Endothelial cell of hepatic sinusoid (primary cell): ENCODE data around the gene CNTN5.
"Not testable (repeated sequence)": the region's sequence is repeated elsewhere in the genome, so short reads cannot be mapped to it uniquely, and the experiment has no call there.

Source experiments
- in situ Hi-C: cut with HindIII; loops from 2 replicates; pipeline ENCODE4 v1.10.0; 2017; ENCODE audit warnings: low sequenced_read_pairs

CNTN5 gene

DNA sequence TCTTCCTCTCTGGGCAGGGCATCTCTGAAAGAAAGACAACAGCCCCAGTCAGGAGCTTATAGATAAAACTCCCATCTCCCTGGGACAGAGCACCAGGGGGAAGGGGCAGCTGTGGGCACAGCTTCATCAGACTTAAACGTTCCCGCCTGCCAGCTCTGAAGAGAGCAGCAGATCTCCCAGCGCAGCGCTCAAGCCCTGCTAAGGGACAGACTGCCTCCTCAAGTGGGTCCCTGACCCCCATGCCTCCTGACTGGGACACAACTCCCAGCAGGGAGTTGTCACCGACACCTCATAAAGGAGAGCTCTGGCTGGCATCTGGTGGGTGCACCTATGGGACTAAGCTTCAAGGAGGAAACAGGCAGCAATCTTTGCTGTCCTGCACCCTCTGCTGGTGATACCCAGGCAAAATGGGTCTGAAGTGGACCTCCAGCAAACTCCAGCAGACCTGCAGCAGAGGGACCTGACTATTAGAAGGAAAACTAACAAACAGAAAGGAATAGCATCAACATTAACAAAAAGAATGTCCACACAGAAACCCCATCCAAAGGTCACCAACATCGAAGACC is 1236.6 kb downstream of the CNTN5 start:
- in situ Hi-C loops: not testable (repeated sequence)

DNA sequence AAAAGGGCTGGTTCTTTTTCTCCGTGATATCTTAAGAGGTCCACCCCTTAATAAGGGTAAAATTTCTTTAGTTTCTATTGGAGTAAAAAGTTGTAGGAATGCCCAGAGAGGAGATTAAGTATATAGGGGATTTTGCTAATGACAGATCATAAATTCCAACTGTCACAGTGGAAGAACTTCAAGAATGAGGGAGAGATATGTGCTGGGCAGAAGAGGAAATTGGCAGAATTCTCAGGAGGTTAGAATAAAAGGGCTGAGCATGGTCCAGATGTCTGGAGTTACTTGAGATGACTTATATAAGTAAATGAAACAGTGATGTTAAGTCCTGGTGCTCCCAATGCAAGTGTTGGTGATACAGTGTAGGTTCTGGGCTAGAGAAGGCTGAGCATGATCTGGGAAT is 1248.8 kb downstream of the CNTN5 start:
- in situ Hi-C loops: no loop called here

DNA sequence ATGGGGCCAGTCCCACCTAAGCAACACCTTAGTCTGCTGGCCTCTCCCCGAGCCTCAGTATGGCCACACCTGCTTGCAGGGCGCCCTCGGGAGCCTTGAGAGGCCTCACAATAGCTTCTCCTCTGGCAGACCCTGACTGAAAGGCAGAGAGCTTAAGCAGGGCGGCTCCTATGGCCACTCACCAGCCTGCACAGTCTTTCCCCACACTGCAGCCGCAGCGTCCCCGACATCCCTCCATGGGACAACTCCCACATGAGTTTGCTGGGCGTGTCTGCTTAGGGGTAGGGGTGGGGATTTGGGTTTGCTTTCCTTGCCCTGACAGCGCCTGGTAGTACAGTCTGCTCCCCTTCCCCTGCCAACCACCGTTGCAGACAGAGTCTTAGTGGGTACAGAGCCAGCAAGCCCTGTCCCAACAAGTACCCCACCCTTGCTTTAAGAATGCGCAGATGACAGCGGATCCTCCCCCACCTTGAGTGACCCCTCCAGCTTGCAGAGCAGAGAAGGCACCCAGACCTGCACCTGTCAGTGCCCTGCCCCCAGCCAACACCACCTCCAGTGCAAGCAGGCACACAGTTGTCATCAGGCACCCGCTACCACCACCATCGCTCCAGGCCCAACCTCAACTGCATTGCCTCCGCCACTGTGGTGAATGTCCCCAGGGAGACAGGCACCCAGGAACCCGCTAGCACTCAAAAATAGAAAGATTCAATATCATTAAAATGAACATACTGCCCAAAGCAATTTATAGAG is 1252.5 kb downstream of the CNTN5 start:
- in situ Hi-C loops: no loop called here

DNA sequence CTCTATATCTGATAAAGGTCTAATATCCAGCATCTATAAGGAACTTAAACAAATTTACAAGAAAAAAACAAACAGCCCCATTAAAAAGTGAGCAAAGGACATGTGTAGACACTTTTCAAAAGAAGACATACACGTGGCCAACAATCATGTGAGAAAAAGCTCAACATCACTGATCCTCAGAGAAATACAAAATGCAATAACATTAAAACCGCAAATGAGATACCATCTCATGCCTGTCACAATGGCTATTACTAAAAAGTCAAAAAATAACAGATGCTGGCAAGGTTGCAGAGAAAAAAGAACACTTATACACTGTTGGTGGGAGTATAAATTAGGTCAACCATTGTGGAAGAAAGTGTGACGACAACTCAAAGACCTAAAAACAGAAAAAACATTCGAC is 1253.7 kb downstream of the CNTN5 start:
- in situ Hi-C loops: not testable (repeated sequence)

DNA sequence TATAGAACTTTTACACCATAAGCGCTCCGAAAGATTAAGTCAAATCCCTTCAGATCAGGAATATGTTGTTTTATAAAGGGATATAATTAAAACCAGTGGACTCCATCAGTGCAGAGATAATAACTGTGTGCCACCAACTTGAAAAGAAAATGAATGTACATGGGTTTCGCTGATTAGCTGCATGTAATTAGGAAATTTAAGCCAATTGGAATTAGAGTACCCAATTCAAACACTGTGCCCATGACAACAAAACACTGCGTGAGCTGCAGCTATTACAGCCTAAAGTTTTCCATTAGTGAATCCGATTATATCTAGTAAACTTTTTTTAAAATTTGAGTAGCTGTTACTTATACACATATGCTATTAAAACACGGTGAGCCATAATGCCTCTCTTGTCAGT is 1274.0 kb downstream of the CNTN5 start:
- in situ Hi-C loops: no loop called here

DNA sequence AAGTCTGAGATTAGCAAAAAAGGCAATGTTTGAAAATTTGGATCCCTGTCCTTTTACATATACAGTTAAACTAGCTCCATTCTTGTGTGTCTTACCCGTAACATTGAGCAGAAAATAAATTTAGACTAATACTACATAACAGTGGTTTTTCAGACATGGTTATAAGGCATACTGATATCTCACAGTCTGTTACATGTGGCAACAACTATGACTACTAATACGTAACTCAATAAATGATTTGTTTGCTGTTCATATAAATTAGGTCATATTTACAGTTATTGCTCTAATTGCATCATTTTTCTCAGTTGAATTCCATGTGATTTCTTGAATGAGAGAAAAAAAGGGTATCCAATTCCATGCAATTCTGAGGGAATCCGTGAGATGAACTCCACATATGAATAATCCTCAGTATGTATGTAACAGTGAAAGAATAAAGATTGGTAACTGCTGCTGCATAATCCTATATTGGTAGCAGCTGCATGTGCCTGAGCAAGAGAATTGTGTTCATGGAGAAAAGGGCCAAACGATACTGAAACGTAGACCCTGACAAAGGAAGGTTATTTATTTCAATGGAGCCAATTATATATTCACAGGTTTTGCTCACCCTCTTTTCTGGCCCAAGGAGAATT is 1275.4 kb downstream of the CNTN5 start:
- in situ Hi-C loops: no loop called here

DNA sequence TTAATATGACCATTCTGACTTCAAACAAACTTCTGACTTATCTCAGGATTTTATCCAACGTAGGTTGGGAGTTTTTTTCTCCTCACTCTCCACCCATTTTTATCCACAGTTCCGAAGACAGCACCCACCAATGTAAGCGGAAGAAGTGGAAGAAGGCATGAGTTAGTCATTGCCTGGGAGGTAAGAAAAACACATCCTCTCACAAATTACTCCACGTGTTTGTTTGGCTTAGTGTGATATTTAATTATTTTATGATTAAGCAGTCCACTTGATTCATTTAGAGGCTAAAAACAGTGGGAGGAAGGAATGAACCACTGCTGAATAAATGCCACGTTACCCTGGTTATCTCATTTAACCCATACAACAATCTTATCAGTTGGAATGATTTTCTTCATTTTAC is 1276.8 kb downstream of the CNTN5 start:
- in situ Hi-C loops: no loop called here

DNA sequence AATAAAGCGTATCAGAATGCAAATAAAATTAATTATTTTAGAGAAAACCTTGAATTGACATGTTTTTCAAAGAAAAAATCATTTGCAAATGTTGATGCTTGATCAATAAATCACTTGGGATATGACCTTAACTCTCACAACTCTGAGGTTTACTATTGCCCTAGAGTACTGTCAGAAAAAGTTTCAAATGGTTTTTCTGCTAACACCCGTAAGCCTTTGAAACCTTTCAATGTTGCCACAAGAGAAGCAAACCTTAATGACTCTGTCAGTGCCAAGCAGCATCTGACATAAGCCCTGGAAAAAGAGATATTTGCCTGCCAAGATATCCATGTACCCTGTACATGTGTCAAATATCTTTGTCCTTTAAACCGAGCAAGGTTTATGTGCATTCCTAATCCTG is 1282.1 kb downstream of the CNTN5 start:
- in situ Hi-C loops: no loop called here

DNA sequence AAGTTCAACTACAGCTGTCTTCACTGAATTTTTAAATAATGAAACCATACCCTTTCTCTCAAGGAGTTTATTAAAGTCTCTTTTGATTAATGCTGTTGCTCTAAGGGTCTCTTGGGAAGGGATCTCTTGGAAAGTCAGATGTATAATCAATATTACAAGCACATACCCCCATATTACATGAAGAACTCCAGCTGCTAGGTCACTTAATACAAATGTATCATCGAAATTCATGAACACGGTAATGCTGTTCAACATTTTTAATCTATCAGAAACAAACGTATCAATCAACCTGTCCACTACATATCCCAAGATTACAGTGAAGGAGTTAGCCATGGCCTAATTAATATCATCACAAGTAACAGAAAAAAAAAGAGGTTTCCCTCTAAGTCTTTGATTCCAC is 1283.1 kb downstream of the CNTN5 start:
- in situ Hi-C loops: no loop called here

DNA sequence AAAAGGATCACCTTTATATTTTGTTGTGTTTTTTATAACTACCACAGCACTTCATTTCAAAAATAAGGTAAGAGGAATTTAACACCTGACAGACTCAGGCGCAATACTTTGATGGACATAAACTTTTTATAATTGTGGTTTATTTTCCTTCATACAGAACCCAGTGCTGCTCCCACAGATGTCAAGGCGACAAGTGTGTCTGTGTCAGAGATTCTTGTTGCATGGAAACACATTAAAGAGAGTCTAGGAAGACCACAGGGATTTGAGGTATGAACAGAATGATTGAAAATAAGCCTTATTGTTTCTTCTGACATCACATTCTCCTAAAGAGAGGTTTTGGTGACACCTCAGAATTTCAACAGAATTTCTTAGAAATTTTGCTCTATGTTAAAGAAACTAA is 1287.5 kb downstream of the CNTN5 start:
- in situ Hi-C loops: no loop called here

DNA sequence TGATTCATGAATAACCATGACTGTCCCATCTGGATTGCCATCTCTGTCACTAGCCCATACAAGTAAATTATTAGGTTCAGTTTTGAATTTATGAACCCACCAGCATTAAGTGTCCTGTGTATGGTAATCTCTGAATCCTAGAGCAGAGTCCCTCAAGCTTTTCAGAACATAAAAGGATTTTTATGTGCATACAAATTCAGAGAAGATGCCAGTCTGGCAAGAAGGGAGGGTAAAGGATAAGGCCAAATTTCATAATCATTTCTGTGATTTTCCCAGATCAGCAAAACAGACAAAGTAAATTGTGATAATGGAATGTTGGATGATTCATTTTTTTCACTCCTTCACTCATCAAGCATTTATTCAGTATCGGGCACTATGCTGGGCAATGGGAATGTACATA is 1295.2 kb downstream of the CNTN5 start:
- in situ Hi-C loops: no loop called here

DNA sequence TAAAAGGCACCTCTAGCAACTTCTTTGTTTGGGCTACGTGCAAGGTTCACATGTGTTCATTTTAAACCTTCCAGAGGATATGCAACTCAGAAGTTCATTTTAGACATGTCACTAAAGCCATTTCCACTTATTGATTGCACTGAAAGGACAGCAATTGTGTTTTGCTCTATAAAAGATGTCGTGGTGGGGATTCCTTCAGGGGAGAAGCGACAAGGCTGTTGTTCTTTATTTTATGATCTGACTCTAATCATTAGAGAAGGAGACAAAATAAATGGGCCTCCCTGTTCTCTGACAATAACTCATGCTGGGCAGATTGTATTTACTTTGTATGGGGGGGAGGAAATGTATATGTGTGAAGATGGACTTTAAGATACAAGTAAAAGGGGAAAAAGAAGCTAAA is 1296.2 kb downstream of the CNTN5 start:
- in situ Hi-C loops: no loop called here

DNA sequence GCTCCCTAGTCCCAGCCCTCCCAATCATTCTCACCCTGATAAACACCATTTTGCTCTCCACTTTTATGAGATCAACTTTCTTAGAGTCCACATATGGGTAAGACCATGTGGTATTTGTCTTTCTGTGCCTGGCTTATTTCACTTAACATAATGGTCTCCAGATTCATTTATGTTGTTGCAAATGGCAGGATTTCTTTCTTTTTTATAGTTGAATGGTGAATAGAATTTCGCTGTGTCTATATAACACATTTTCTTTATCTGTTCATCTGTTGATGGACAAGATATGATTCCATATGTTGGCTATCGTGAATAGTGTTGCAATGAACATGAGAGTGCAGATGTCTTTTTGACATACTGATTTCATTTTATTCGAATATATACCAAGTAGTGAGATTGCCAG is 1298.9 kb downstream of the CNTN5 start:
- in situ Hi-C loops: no loop called here

DNA sequence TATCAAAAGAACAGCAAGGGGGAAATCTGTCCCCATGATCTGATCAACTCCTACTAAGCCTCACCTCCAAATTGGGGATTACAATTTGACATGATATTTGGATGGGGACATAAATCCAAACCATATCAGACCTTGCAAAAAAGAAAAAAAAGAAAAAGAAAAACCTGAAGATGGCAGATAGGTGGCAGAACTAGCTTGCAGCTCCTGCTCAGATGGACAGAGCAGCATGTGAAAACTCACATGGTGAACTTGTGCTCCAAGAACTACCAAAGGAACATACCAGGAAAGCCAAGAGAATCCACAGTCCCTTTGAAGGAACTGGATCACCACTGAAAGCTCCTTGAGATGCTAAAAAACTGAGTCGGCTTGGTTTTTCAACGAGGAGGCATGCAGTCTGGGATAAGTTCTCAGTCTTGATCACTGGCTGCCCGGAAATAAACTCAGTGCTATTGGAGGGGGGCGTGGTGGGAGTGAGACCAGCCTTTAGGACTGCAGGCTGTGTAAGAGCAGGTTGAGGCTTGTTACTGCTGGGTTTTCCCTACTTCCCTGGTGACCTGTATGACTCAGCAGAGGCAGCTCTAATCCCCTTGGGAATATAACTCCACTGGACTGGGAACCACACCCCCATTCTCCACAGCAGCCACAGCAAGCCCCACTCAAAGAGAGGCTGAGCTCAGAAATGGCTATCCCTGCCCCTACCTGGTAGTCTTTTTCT is 1308.0 kb downstream of the CNTN5 start:
- in situ Hi-C loops: no loop called here

DNA sequence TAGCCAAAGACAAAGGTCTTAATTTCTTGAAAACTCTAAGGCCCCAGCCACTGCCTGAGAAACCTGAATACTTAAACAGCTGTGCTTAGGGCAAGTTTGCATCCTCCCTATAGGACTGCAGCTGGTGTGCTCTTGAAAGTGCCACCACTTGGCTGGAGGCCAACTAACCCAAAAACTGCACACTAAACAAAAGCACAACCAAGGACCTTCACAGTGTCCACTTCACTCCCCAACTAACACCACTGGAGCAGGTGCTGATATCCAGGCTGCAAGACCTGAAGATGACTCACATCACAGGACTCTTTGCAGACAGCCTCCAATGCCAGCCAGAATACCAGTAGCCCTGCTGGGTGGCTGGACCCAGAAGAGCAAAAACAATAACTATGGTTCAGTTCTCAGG is 1308.6 kb downstream of the CNTN5 start:
- in situ Hi-C loops: no loop called here

DNA sequence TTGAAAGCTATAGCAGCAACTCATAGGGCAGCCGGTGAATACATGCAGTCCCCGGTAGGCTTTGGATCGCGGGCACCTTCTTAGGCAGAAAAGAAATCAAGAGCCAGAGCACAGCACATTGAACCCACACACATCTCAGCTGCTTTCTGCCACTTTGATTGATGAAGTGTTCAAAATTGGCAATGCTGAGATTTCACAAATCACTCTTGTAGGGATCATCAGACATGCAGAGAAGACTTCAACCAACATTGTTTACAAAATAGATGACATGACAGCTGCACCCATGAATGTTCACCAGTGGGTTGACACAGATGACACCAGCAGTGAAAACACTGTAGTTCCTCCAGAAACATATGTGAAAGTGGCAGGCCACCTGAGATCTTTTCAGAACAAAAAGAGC is 1316.1 kb downstream of the CNTN5 start:
- in situ Hi-C loops: no loop called here

DNA sequence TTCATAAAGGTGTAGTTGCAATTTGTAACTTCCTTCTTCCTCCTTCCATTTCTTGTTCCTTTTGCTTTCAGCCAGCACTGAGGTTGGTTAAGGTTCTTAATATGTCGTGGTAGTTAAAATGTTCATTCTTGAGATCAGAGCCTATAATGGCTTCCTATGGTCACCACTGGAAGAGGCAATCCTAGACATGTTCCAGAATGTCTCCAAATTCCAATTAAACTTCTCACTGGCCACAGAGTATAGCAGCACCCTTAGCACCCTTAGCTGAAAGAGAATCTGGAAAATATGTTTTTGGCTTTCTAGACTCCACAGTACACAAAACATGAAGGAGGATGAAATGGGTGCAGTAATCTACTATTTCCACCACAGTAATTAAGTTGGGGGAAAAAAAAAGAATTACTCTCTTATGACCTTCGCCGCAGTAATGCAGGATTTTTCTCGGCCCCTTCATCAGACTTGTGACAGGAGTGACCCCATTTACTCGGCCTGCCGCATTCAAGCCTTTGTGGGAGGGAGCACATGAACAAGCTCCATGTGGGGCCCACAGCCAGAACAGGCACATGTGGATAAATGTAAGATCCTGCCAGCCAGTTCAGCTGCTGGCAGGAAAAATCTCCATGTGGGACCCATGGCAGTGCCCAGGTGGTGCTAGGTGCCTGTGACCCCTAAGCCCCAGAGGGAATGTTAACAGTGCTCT is 1317.5 kb downstream of the CNTN5 start:
- in situ Hi-C loops: no loop called here

DNA sequence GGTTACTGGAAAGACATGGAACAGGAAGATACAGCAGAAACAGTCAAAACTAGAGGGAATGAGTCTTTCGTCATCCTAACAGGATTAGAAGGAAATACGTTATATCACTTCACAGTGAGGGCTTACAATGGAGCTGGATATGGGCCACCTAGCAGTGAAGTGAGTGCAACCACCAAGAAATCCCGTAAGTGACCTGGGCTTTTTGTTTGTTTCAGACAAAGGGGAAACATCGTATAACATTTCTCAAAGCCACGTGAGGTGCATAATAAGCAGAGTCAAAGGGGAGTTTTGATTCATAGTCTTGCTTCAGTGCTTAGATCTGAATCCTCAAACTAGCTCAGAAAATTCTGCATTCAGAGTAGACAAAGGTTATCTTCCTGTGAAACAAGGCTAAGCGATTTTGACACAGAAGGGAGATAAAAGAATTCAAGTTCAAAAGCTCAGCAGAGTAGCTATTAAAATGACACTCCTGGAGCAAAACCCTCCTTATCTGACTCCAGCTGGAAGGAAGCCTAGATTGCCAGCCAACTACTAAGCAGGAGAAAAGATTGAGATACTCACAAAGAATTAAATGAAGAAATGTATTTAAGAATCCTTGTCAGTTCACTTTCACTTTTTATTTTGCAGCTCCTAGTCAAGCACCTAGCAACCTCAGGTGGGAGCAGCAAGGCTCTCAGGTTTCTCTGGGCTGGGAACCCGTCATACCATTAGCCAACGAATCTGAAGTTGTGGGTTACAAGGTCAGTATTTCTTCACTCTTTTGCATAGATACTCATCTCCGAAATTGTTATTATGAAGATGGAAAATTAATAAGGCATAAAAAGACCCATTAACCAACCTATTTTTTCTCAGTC is 1319.9 kb downstream of the CNTN5 start:
- in situ Hi-C loops: no loop called here

DNA sequence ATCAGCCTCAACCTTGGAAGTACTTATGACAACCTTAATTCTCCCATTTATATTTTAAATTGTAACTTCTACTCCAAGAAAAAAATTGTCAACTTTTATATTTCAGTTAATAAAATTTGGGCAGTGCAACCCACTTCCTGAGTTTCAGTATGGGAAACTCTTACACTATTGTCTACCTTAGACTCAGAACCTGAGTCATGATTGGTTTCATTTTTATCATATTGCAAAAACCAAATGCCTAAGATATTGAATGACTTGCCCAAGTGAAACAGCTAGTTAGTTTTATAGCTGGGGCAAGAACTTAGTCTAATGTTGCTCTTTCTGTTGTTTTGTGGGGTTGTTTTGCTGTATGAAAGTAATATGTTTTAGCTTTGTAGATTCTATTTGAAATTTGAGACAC is 1332.3 kb downstream of the CNTN5 start:
- in situ Hi-C loops: no loop called here

DNA sequence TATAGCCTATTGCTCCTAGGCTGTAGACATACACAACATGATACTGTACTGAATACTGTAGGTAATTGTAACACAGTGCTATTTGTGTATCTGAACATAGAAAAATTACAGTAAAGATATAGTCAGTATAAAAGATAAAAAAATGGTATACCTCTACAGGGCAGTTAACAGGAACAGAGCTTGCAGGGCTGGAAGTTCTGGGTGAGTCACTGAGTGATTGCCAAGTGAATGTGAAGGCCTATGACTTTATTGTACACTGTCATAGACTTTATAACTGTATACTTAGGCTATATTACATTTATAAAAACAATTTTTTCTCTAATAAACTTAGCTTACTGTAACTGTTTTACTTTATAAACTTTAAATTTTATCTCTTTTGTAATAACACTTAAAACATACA is 1334.0 kb downstream of the CNTN5 start:
- in situ Hi-C loops: no loop called here
